Stimulated activated CD8-positive, alpha-beta memory T cell treated with anti-CD3 and anti-CD28 coated beads, Interleukin-4, amount 100 ng/mL, for 1 hour (primary cell): ENCODE results near the gene SCLY.

Experiments
- DNase-seq, 2 donors: peaks; one replicate each; pipeline ENCODE4 v3.0.0-alpha.2; 2020; ENCODE audit warnings: low read depth in 2 of 2, low spot score in 1 of 2

SCLY gene

GRCh38 chr2:238124488-238125126 is 63.8 kb downstream of the SCLY start:
- no peak for DNase-seq

GRCh38 chr2:238125127-238125885 is 64.5 kb downstream of the SCLY start:
- DNase-seq, result no peak

- DNase-seq, result no peak
These were observed 65.5 kb downstream of the SCLY start for GRCh38 chr2:238126338-238126737.

GRCh38 chr2:238126775-238127164 is 66.0 kb downstream of the SCLY start:
- no peak for DNase-seq

GRCh38 chr2:238127165-238128060 is 66.6 kb downstream of the SCLY start:
- no peak for DNase-seq

- DNase-seq, result no peak
These were observed 67.2 kb downstream of the SCLY start for GRCh38 chr2:238128061-238128440.

GRCh38 chr2:238128534-238129001 is 67.8 kb downstream of the SCLY start:
- no peak for DNase-seq

GRCh38 chr2:238129166-238130010 is 68.6 kb downstream of the SCLY start:
- DNase-seq, result no peak

- DNase-seq, result no peak
These were observed 69.4 kb downstream of the SCLY start for GRCh38 chr2:238130111-238130695.

- no peak for DNase-seq
These were observed 70.2 kb downstream of the SCLY start for GRCh38 chr2:238130696-238131628.

GRCh38 chr2:238131761-238132462 is 71.1 kb downstream of the SCLY start:
- no peak for DNase-seq

GRCh38 chr2:238132463-238133450 is 72.0 kb downstream of the SCLY start:
- DNase-seq, result no peak

GRCh38 chr2:238133499-238134392 is 72.9 kb downstream of the SCLY start:
- no peak for DNase-seq

GRCh38 chr2:238134393-238134785 is 73.6 kb downstream of the SCLY start:
- DNase-seq, result no peak

GRCh38 chr2:238135601-238136150 is 74.9 kb downstream of the SCLY start:
- no peak for DNase-seq

GRCh38 chr2:238136820-238137537 is 76.2 kb downstream of the SCLY start:
- DNase-seq, result no peak
